GM19351 (cell line): ENCODE results near the gene RBM11.

Source experiments
- ATAC-seq: cut with Tn5 transposase; IDR thresholded peaks from one replicate; pipeline ENCODE4 v1.9.1; 2021; ENCODE audit warnings: mild to moderate bottlenecking, moderate library complexity; ENCODE audit not compliant: unreplicated experiment

The RBM11 gene

GRCh38 chr21:14270631-14271030 lies 54.7 kb downstream of the RBM11 start:
- ATAC-seq: no peak

GRCh38 chr21:14271053-14271452 lies 55.1 kb downstream of the RBM11 start:
- ATAC-seq: no peak

GRCh38 chr21:14271641-14272040 lies 55.7 kb downstream of the RBM11 start:
- no peak for ATAC-seq

GRCh38 chr21:14273736-14274538 lies 58.0 kb downstream of the RBM11 start:
- ATAC-seq: no peak

GRCh38 chr21:14275702-14276205 lies 59.8 kb downstream of the RBM11 start:
- no peak for ATAC-seq
